ENCODE results near the gene EXTL1.
"Not testable (repeated sequence)": the region's sequence is repeated elsewhere in the genome, so short reads cannot be mapped to it uniquely, and the experiment has no call there.

Gene EXTL1, protein sequence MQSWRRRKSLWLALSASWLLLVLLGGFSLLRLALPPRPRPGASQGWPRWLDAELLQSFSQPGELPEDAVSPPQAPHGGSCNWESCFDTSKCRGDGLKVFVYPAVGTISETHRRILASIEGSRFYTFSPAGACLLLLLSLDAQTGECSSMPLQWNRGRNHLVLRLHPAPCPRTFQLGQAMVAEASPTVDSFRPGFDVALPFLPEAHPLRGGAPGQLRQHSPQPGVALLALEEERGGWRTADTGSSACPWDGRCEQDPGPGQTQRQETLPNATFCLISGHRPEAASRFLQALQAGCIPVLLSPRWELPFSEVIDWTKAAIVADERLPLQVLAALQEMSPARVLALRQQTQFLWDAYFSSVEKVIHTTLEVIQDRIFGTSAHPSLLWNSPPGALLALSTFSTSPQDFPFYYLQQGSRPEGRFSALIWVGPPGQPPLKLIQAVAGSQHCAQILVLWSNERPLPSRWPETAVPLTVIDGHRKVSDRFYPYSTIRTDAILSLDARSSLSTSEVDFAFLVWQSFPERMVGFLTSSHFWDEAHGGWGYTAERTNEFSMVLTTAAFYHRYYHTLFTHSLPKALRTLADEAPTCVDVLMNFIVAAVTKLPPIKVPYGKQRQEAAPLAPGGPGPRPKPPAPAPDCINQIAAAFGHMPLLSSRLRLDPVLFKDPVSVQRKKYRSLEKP

DNA sequence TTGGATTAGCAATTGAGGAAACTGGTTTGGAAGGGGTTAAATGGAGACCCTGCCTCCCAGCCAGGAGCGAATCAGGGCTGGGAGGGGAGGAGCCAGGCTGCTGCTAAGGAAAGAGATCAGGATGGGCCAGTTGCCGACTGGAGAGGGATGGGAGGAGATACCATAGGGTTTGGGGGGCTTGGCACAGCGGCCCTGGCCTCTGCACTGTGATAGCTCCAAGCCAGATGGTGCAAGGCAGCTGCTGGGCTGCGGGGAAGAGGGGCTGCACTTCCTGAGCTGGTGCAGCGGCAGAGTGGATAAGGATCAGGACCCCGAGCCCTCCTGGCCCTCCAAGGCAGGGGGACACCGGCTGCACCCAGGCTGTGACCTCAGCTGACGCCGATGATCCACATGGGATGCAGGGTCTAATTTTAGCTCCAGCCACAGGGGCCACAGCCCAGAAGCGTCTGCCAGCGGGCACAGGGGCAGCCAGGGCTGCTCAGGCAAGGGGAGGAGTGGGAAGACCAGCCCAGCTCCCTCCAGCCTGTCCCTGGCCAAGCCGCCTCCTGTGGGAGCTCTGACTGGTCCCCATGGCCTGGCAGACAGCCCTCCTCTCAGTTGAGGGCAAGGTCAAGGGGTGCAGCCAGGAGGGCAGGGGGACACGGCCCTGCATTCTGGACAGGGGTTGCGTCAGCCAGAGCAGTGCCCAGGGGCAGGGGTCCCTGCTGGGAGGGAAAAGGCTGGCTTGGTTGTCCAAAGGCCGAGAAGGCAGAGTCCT, at the start of gene EXTL1:
EXTL1 (plus strand) TSS at position 129 of the 757 bp plus-strand sequence. CDS start 872 bp downstream, outside the sequence.
- no peak for DNase-seq

DNA sequence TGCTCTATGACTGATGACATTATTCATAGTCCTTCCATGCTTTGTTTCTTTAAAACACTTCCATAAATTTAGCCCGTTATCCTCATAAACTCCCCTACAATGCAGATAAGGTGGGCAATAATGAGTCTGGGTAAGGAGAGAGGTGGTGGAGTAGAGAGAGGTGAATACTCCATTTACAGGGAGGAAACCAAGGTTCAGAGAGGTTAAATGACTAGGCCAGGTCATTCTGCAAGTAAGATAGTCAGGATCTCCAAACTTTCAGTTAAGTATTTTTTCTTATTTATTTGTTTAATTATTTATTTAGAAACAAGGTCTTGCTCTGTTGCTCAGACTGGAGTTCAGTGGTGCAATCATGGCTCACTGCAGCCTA, 49.8 kb upstream of the EXTL1 start:
- no peak for DNase-seq

DNA sequence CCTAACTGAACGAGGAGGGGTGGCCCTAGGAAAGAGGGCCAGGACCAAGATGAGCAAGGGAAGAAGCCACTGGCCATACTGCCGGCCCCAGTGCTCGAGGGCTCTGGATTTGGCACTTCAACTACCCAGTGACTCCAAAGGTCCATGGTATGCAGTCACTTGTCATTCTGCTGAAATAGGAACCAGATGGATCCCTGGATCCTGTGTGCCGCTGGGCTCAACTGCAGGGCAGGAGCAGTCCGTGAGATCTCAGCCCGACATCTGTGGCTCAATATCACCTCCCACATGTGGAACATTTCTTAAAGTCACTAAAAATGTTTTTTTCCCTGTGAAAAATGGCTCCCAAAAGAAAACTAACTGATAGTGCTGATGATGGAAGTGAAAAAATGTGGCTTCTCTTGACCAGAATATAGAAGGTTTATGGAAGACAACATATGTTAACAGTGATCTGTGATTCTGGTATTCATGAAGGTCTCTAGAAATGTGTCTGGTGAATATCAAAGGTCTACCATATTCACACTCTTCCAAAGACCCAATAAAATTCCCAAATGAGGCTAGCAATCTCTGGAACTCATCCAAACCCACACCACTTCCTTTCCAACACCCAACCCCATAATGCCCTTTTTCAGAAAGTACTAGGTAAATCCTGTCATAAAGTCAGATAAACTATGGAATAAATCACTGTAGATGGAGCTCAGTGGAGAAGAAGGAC, 47.8 kb upstream of the EXTL1 start:
- no peak for DNase-seq

DNA sequence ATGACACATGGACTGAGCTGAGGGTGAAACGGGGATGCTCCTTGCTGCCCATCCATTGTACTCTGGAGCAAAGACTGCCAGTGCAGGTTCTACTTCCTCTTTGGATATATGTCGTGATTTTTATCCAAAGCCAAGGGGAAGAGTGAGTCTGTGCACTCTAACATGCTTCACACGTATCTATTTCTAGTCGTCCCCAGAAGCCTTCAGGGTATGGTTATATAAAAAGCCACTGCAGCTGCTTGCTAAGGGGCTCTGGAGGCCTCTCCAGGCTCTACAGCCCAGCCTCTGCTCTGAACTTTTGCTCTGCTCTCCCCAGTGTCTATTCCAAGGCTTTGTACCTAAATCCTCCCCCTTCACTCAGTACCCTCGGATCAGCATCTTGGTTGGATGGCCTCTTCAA, 43.8 kb upstream of the EXTL1 start:
- no peak for DNase-seq

DNA sequence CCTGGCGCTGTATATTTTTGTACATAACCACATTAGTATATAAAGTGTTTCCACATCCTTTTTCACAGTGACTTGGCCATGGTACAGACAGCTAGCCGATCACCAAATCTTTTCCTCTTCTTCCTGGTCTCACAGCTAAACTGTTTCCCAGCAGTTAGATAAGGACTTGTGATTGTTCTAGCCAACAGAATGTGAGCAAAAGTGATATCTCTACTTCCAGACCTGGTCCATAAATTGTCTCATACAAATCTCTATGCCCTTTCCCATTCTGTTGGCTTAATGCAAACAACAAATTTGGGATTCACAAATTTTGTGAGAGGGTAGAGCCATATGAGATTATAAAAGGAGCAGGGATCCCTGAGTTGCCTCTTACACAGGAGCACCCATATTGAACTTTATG, 43.2 kb upstream of the EXTL1 start:
- DNase-seq, result no peak

DNA sequence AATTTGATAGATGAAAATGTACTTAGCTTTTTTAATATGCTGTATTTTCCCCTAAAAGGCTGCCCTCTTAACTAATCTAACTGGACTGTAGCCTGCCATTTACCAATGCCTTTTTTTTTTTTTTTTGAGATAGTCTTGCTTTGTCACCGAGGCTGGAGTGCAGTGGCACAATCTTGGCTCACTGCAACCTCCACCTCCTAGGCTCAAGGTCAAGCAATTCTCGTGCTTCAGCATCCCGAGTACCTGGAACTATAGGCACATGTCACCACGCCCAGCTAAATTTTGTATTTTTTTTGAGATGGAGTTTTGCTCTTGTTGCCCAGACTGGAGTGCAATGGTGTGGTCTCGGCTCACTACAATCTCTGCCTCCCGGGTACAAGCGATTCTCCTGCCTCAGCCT, 42.4 kb upstream of the EXTL1 start:
- no peak for DNase-seq

DNA sequence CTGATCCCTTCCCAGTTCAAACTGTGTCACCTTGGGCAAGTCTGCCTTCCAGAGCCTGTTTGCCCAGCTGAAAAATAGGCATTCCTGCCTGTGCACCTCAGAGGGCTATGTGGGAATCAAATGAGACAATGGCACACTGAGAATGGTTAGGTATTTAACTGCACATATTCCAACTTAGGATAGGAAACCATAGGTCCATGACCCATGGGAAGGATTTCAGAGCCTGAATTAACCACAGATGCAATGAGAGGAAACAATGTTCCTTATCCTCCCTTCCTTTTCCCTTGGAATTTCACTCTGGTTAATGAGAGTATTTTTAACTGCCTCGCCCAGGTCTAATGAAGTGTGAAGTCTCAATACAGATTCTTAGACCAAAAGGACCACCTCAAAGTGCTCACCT, 36.4 kb upstream of the EXTL1 start:
- no peak for DNase-seq

DNA sequence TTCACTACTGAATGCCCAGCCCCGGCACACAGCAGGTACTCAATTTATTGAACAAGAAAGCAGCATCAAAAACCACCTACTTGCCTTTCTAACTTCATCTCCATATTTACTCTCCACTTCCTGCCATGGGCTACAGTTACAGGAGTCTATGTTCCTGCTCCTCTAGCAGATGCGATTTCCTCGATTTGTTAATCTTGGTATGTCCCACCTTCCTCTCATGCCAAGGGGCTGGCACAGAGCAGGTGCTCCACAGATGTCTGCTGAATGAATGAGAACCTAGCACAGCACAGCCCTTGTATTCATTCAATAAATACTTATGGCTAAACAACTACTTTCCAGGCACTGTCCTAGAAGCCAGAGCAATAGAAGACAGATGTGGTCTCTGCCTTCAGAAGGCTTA, 35.9 kb upstream of the EXTL1 start:
- no peak for DNase-seq

DNA sequence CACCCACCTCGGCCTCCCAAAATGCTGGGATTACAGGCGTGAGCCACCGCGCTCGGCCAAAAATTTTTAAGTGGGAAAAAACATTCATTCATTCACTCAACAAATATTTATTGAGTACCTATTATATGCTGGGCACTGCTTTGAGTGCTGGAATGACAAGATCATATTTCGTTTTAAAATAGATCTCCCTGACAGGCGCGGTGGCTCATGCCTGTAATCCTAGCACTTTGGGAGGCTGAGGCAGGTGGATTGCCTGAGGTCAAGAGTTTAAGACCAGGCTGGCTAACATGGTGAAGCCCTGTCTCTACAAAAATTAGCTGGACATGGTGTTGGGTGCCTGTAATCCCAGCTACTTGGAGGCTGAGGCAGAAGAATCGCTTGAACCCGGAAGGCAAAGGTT, 34.8 kb upstream of the EXTL1 start:
- not testable (repeated sequence) for DNase-seq

DNA sequence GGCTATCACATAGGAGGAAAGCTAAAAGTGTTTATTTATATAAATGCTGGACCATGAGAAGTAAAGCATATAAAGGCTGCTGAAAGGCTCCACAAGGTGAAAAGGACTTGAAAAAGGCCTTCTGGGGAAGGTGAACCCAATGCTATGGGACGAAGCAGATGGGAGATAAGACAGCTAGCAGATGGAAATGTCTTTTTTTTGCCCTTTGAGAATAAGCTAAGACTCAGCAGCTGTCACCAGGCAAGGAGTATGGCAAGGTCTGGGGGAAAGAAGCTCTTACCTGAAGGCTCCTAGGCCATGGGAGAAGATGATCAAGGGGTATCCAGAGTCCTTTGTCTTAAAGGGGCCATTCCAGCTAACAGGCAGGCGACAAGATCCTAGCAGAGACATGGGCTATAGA, 33.6 kb upstream of the EXTL1 start:
- DNase-seq, result no peak

DNA sequence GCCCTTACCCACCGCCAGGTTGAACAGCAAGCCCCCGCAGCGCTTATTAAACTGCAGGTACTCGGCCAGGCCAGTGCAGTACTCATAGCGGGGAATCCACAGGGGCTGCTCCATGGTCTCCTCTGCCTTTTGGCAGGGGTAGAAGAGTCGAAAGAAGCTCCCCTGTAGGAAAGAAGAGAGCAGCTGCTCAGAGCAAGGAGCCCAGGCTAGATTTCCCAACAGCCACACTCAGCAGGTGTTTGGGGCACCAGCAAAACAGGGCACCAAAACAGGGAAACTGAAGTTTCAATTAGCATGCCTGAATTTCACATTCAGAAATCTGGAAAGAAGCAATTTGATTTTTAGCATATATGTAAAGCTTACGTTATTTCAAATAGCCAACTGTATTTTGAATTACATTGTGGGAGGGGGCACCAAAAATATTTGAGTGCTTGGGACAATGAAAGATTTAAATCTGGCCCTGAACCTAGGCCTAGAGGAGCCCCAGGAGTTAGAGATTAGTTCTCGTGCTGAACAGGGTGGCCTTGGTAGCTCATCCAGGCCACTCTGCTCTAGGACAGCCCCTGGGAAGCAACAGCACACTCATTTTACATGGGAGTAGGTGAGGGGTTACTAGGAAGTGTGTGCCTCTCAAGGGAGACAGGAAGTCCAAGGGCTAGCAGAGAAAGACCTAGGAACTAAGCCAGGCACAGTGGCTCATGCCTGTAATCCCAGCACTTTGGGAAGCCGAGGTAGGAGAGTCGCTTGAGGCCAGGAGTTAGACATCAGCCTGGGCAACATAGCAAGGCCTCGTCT, 31.9 kb upstream of the EXTL1 start:
- DNase-seq, result no peak

DNA sequence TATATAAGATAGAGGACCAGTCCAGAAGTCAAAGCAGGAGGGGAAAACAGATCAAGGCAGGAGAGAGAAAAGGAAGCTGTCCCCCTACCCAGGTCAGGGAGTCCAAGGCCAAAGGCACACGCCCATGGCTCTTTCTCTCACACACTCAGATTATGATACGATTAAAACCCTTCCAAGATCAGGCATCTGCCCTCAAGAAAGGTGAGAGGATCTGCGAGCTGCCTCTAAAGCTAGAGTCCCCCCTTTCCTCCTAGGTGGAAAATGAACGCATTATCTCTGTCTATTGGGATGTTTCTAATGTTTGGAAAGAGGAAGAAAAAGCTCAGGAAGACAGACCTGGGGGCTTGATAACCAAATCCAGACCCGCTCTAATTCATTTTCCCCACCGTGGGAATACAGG, 31.3 kb upstream of the EXTL1 start:
- no peak for DNase-seq

DNA sequence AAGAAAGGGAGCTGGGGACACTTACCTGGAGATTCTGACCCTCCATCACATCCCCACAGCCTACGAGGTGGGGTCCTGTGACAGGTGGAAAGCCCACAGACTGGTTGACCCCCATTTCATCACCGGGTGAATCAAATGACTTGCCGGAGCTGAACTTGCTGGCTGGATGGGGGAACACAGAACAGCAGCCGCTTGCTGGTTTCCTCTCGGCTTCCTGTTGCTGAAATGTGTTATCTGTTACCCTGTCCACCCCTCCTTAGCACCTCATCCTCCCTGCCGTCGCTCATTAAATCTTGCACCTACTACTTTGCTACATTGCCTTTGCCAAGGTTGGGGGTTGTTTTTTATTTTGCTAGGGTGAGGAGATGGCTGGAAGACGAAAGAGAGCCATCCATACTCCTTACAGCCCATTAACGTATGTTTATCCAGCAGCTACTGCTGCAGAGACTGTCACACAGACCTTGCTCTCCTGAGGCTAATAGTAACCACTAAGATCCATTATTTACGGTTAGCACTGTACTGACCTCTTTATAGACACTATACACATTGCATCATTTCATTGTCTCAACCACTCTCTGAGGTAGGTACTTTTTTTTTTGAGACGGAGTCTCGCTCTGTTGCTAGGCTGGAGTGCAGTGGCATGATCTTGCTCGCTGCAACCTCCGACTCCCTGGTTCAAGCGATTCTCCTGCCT, 30.7 kb upstream of the EXTL1 start:
- DNase-seq, result no peak

DNA sequence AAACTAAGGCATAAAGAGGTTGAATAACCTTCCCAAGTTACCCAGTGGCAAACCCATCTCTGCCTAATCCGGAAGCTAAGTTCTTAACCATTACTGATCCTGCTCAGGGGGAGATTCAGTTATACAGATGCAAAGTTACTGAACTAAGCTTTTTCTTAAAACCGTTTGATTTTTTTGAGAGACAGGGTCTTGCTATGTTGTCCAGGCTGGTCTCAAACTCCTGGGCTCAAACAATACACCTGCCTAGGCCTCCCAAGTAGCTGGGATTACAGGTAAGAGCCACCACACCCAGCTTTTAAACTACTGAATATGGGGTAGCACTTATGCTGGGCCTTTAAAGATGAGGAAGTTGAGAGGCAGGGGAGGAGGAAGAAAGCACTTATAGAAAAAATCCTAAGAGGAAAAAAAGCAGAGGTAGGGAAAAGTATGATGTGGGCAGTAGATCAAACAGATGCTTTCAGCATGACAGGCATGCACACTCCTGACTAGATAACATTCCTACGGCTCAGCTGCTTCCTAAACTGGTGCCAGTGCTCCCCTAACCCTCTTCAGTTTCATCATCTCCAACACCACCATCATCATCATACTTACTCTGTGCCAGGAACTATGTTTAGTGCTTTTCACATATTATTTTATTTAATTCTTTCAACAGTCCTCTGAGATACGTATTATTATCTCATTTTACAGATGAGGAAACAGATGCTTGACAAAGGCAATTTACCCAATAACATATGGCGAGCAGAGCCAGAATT, 29.5 kb upstream of the EXTL1 start:
- no peak for DNase-seq

DNA sequence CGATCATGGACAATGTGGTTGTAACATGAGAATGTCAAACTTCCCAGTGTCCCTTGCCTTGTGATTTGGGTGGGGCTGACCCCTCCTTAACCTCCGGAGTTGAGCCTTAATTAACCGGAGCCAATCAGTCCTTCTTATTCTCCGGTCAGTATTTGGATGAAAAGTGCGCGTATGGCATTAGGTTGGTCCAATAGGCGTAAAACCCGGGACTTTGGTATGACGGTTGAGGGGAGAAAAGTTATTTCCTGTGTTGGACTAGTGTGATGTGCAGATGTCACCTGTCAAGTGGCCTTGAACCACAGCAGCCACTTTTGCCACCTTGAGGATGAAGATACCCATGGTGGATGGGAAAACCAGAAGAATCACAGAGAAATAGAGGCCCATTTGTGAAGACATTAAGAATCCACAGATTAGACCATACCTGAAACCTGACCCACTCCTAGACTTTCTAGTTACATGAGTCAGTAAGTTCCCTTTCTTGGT, 28.8 kb upstream of the EXTL1 start:
- no peak for DNase-seq

DNA sequence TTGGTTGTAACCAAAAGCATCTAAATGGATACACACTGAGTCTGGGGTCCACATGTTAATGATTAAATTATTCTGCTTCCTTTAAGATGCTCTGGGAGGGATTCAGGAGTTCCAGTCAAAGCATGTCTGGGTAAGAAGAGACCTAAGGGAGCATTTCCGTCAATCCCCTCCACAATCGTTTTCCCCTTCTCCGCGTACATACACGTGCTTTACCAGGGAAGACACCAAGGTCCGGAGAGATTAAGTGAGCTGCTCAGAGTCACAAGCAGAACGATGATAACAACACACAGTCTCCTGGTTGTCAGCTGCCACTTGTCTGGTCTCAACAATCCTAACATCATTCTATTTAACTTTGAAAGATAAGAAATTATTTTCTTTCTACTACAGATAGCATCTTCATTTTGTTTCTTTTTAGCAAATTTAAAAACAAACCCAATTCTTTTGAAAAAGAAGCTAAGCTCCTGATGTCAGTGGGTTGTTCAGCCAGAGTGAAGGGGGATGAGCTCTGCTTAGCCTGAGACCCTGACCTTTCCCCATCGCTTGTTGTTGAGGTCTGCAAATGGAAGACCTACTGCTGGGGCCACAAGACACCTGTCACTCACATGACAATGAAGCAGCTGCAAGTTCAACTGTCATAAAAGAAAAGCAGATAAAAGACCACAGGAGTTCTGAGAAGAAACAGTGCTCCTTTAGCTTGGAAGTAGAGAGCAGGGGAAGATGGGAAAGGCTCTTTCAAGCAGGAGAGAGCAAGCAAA, 28.2 kb upstream of the EXTL1 start:
- DNase-seq, result no peak

DNA sequence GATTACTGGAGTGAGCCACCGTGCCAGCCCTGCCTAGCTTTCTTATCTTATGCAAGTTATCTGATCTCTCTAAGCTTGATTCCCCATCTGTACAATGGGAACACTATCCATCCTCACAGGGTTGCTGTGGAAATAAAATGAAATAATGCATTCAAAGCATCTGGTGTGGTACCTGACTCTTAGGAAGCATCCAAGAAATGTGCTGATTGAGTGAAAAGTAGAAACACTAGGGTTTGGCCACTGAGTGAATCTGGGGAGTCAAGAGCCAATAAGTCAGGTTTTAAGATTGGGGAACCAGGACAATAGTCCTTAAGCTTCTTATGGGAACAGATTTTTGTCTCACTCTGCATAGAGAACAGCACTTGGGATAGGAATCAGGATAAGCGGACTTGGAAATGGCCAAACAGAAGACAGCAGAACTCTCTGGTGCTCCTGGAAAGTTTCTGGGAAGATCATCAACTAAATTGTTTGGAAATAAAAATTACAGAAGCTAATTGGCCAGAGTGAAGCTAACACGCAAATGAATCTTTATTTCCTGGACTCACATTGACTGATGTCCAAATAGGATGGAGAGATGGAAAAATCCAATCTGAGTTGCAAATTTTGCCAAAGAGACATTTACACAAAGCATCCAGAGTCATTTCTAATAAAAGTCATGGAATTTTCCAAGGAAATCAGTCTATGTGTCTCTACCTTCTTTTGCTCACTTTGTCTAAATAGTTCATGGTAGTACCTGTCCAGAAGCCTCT, 27.0 kb upstream of the EXTL1 start:
- no peak for DNase-seq

DNA sequence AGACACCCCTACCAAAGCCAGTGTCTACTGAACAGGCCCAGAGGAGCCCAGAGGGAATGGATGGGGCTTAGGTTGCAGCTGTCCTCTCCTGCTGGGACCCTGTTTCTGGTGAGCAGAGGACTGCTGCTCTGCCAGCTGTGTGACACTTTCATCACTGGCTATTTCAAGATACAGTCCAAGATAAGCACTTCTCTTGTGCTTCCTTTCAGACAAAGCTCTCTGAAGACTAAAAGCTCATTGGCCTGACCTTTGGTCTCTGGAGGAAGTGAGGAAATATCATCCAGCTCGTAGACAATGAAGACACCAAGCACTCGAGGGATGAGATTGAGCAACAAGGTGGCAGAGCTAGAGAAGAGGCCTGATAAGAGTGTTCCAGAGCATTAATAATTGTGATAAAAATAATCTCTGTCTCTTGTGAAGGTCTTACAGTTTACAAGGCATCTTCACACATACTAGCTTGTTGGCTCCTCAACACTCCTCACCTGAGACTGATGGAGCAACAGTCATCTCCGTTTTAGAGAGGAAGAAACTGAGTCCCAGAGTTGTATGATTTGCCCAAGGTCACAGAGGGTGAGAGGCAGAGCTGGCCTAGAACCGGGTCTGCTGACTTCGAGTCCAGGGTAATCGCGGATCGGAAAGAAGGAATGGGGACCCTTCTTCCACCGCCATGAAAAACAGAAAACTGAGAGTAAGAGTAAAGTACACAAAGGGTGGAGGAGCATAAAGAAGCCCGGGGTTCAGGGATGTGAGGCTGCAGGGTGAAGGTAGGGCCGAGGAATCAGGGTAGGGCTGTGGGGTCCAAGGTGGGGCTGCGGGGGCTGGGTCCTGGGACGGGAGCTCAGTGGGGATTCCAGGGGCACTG, 24.4 kb upstream of the EXTL1 start:
- peak; percentile 10 for DNase-seq

Measured in NCI-H2029 (cell line).